ENCODE measurements around the gene FGF1. TPM values are rescaled to one million over a fixed set of nuclear protein-coding genes. Genes with fewer than 3 reads are reported as not detected.
"Not testable (repeated sequence)": the region's sequence is repeated elsewhere in the genome, so short reads cannot be mapped to it uniquely, and the experiment has no call there.

Gene FGF1
- total RNA-seq, 1 donor from 2014 or later = 9.9 TPM

DNA sequence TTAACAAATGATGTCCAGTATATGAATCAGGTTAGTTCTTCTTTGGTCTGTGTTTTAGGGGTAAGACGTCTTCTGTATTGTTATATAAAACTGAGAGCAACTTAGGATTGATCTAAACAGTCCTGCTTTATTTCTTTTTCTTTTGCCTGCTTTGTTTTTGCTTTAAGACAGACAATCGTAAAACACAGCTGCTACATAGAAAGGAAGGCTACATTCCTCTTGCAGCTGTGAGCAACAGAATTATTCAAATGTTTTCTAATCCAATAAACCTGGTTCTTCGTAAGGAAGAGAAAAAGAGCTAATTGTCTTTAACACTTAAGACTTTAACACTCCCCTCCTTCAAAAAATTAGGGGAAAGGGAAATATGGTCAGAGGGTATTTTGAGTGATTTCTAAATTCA lies 14.6 kb downstream of the FGF1 start:
- no peak for DNase-seq (ENCODE audit: low spot score)

DNA sequence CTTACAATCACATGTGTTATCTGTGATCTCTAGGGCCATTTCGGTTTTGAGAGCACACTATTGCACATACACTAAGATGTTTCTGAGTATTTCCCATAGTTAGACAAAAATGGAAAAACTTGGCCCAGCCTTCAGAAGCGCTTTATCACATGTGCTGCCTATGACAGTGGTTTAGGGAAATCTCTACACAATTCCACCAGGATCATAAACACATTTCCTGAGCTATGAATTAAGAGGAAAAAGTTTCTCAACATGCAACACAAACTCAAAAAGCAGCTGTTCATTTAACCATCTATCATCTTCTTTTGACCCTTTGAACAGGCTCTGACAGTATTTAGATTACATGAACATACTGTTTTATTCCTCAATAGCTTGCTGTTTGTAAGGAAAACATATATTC lies 15.1 kb downstream of the FGF1 start:
- DNase-seq (ENCODE audit: low spot score) = no peak

DNA sequence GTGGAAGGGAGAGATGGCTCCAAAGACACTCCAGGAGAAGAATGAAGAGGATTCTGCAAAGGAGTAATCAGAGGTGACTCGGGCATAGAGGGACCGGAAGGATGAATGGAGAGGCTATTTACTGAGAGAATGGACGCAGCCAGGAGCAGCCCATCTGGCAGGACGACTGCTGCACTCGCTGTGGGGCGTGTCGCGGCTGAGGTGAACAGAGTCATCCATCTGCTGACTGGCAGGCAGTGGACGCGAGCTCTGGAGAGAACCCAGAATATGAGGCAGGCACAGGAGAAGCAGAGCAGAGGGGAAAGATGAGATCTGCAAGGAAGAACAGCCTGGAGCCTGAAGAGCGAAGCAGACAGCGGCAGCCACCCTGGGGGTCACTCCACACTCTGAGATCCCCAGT lies 16.4 kb downstream of the FGF1 start:
- DNase-seq (ENCODE audit: low spot score) = no peak

DNA sequence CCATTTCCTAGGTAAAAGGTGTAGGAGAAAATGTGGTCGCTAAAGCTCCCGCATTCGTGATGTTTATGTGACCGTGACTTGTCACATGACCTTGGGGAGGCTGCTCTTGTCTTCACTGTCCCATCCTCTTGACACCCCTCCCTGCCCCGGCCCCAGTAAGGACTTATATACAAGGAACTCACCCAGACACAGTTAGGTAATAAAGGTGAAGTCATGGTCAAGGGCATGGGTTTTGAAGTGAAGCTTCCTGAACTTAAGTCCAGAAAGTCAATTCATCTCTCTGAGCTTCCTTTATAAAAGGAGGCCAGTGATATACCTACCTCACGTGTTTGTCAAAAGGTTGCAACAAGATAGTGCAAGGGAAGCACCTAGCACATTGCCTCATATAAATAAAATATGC lies 17.6 kb downstream of the FGF1 start:
- no peak for DNase-seq (ENCODE audit: low spot score)

DNA sequence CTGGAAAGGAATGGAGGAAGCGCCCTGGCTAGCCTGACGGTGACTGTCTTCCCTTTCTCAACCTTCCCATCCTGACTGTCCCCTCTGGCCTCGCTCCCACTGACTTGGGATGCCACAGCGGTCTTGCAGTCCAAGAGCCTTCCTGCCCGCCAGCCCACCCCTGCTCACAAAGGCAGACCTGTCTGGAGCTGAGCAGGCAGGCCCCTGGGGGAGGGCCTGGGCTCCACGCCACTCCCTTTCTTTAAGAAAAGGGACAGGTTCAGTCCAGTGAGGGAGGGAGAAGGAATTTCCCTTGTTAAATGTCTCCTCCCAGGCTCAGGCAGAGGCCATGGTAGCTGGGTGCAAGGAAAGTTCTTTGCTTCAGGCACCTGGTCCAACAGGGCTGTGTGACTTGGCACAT lies 18.1 kb downstream of the FGF1 start:
- no peak for DNase-seq (ENCODE audit: low spot score)

DNA sequence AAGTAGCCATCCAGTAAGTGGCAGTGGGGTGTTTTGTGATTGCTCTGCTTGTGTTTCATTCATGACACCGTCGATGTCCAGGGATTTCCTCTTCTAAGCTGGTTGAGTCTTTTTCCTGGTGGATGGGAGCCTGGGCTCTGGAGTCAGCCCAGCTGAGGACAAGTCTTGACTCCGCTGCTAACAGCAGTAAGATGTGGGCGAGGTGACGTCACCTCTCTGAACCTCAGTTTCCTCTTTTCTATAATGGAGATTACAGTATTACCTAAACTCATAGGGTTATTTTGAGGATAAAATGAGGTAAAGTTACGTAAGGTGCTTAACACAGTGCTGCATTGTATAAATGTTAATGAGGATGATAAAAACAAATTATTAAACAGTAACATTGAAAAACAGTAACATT lies 21.3 kb downstream of the FGF1 start:
- no peak for DNase-seq (ENCODE audit: low spot score)

DNA sequence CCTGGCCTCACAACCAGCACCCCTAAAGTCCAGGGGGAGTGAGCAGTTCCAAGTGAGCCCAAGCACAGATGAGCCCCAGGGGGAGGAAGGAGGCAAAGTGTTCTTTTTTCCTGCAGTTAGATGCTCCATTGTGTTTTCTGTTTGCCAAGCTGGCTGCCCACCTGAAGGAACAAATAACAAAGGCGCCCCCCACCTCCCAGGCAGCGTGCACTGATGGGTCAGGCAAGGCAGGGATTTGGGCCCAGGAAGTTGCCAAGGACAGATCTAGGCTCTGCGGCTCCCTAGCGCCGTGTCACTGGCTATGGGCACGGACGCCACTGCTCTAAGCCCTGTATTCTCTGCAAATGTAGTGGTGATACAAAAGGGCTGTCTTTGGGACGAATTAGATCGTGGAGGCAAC lies 21.8 kb downstream of the FGF1 start:
- DNase-seq (ENCODE audit: low spot score) = no peak

DNA sequence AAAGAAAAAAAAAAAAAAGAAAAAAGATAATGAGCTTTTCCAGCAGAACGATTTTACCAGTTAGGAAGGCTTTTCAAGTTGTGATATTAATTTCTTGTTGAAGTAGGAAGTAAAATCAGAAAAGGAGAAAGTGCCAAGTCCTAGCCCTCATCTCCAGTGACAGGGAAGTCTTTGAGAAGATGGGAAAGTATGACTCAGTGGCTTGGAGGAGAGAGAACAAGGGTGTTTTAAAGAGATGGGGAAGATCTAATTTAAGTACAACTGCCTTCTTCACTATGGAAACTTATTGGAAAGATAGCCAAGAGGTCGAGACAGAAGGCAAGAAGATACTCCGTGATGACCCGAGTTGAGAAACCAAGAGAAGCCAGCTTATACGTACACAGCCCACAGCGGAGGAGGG lies 22.6 kb downstream of the FGF1 start:
- DNase-seq (ENCODE audit: low spot score) = no peak

DNA sequence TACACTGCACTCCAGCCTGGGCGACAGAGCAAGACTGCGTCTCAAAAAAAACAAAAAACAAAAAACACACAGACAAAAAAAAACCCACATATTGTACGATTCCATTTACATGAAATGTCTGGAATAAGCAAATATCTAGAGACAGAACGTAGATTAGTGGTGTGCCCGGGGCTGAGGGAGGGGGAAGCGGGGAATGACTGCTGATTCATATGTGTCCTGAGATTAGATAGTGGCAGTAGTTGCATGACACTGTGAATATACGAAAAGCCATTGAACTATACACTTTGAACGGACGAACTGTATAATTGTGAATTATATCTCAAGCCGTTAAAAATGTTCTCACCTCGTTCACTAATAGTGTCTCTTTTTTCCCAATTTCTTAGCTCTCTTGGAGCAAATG lies 23.9 kb downstream of the FGF1 start:
- DNase-seq (ENCODE audit: low spot score) = no peak

DNA sequence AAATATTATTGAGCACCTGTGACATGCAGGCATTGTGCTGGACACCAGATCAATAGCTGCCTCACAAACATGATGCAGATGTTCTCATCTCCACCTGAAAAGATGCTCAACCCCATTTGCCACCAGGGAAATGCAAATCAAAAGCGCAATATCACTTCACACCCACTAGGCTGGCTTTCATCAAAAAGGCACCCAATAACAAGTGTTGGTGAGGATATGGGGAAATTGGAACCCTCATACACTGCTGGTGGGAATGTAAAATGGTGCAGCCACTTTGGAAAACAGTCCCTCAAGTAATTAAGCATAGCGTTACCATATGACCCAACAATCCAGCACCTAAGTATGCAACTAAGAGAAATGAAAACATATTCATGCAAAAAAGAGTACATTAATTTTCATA lies 24.7 kb downstream of the FGF1 start:
- no peak for DNase-seq (ENCODE audit: low spot score)

DNA sequence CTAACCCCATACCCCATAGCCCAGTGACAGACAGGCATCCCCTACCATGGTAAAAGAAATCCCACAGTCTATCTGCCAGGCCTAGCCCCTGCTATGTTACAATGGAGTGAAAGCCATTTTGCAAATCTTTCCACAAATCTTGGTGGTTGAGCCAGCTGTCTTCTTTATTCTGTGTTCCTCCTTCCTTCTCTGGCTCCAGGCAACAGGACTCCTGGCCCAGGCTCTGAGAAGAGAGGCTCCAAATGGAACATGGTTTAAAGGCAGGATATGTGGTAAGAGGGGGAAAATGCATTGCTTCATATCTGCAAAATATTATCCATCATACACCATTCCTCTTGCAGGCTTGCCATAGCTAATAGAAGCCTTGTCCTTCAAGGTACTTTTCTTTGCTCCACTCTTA lies 25.2 kb downstream of the FGF1 start:
- DNase-seq (ENCODE audit: low spot score) = no peak

DNA sequence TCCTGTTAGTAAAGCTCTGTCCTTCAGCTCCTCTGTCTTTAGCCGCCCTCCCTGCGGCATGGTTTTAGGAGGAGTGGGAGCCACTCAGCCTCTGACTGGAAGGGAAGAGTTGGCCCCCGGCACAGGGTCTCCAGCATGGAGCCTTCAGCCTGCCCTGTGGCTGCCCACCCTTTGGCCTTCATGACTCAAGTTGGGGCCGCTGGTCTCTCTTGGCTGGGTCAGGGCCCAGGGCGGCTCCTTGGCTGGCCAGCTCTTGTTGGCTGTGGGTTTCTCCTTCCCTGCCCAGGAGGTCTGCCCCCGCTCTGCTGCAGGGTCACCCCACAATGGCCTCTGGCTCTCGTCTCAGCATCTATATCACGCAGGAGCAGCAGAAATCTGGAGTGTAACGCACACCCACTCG lies 25.7 kb downstream of the FGF1 start:
- no peak for DNase-seq (ENCODE audit: low spot score)

DNA sequence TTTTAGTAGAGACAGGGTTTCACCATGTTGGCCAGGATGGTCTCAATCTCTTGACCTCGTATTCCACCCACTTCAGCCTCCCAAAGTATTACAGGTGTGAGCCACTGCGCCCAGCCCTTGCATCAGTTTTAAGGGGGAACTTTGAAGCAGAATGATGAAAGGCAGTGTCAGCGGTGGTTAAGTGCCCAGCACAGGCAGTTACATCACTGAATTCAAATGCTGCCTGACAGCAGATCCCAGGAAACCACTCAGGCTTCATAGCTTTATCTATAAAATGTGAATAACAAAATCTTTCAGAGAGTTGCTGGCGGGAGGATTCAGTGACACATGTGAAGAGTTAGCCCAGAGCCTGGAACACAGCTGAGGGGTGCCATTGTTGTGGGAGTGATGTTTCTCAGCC lies 26.5 kb downstream of the FGF1 start:
- DNase-seq (ENCODE audit: low spot score) = no peak

DNA sequence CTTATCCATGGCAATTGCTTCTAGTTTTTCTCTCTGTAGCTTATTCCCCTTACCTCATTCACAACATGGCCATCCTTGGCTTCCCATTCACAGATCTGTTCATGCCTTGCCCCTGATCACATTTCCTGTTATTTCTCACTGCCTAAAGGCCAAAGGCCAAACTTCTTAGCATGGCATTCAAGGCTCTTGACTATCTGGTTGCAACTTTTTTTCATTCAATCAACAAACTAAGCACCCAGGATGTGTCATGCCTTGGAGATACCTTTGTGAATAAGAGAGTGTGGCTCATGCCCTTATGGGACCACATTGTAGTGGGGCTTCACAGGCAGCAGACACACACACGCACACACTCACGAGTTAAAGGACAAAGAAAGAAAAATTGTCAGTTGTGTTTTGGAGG lies 27.6 kb downstream of the FGF1 start:
- no peak for DNase-seq (ENCODE audit: low spot score)

DNA sequence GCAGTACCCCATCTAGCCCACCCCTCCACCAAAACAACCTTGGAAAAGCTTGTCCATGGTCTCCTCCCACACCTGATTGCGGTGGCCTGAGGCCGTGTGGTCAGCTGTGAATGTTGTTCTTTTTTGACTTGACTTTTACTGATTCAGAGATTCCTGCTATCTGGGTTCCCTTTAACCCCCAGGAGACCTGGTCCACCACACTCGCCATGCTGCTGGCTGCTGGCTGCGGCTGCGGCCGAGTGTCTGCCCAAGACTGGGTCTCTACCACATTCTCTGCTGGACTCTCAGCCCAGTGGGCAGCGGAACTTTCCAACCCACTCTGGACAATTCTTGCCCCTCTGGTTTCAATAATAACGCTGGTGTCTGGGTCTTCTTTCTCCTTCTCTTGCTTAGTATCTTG lies 28.4 kb downstream of the FGF1 start:
- no peak for DNase-seq (ENCODE audit: low spot score)

DNA sequence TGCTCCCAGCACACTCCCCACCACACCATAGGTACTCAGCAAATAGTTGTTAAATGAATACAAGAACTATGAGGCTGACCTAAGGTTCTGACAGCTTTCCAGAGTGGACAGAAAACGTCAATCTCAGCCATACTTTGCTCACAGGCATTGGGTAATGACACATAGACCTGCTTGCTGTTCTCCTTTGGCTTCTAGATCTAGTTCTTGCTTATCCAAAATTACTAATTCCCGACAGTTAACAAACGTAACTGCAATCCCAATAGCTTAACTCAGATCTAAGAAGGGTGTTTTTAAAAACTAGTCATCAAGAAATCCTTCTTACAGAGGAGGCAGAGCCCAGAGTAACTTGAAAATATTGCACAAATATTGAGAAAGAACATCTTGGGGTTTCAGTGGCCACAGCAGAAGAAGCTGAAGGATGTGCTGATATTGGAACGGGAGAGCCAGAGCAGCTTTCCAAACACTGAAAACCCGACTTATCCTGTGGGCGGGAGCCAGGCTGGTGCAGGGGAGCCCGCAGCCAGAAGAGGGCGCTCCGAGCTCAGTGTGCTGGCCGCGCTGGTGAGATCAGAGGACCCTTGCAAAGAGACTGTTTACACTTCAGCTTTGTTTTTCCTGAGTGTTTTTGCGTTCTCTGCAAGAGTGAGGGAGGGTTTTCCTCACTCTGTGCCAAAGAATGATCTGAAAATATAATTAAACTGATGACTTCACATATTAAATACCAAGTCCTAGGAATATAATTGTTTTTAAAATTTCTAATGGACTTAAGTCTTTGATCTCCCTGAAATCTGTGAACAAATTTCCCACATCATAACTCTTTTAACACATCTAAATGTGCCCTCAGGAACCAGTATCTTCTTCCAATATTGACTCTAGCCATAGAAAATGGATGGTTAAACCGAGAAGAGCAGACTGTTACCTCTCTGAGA lies 30.3 kb downstream of the FGF1 start:
- no peak for DNase-seq (ENCODE audit: low spot score)

DNA sequence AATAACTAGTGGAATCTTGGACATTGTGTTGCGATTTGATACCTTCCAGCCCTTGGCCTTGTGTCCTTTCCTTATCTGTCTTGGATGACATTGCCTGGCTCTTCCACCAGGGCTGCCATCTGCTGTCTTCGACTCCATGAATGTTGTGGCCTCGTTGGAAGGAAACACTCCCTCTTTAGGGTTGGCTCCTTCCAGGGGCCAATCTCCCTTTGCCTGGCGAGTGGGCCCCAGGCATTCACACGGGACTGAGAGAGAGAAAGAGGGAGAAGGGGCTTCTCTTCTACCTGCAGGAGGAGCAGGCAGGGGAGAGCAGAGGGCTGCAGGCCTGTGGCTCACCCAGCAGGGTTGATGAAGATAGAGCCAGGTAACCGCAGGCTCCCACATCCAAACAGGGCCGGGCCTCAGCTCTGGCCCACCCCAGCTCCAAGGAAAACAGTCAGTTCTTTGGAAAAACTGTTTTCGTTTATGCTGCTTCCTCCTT lies 31.3 kb downstream of the FGF1 start:
- DNase-seq (ENCODE audit: low spot score) = no peak

DNA sequence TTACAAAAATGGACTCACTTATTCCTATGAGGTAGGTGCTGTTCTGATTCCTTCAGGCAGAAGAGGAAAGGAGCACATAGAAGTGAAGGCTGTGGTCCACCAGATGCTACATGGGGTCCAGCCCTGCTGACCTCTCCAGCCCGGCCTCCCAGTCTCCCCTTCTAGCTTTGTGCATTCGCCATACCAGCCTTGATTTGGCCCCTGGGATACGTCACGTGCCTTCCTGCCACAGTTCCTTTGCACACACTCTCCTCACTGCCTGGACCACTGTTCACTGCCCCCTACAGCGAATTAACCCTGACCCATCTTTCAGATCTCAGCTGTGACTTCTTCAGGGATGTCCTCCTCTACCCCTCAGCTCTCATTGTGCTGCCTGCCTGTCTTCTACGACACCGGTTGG lies 32.6 kb downstream of the FGF1 start:
- DNase-seq (ENCODE audit: low spot score) = no peak

DNA sequence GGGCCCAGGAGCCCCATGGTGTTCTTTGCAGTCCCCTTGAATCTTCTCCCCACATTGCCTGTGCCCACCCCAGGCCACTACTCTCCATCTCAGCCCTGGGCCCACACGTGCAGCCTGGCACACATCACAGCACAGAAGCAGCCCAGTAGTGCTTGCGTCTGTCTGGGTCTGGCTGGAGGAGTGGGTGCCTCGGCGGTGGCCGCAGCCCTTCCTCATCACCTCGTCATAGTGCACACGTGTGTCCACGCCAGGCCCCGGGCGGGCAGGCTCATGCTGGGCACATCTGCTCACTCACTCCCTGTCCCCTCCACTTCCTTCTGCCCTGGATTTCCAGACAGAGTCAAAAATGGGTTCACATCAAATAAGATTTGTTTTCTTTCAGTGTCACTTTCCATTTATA lies 33.3 kb downstream of the FGF1 start:
- DNase-seq (ENCODE audit: low spot score) = no peak

DNA sequence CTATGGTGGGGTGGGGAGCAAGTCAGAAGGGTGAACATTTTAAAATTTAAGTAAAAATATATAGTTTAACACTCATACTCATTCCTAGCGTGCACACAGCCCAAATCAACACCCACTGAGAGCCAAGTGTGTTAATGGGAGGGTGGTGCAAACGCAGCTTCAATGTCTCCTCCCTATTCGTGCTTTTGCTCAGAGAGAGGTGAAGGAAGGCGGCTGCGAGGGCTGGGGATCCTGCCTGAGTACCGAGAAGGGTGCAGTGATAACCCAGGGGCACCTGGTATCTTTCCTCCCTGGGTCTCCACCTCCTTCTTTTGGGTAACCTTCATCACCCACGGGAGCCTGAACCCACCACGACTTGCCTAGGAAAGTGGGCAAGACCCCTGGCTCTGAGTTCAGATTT lies 35.0 kb downstream of the FGF1 start:
- no peak for DNase-seq (ENCODE audit: low spot score)

DNA sequence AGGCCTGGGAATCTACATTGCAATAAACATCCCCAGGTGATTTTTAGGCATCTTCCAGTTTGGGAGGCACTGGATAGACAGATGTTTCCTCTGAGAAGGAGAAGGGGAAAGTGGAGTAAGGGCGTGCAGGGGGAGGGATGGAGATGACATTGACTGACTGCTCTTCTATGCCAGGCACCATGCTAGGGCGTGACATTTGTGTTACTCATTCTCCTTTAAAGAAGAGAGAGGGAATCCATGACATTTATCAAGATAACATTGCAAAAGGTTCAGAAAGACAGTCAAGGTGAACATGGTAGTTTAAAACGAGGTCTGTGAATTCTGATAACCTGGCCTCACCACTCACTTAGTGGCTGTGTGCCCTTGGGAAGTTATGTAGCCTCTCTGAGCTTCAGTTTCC lies 35.8 kb downstream of the FGF1 start:
- no peak for DNase-seq (ENCODE audit: low spot score)

DNA sequence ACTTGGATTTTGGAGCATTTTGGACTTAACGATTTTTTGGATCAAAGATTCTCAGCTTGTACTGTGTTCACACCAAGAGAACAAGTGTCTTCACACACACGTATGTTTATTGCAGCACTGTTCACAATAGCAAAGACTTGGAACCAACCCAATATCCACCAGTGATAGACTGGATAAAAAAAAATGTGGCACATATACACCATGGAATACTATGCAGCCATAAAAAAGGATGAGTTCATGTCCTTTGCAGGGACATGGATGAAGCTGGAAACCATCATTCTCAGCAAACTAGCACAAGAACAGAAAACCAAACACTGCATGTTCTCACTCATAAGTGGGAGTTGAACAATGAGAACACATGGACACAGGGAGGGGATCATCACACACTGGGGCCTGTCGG lies 37.8 kb downstream of the FGF1 start:
- not testable (repeated sequence) for DNase-seq (ENCODE audit: low spot score)

DNA sequence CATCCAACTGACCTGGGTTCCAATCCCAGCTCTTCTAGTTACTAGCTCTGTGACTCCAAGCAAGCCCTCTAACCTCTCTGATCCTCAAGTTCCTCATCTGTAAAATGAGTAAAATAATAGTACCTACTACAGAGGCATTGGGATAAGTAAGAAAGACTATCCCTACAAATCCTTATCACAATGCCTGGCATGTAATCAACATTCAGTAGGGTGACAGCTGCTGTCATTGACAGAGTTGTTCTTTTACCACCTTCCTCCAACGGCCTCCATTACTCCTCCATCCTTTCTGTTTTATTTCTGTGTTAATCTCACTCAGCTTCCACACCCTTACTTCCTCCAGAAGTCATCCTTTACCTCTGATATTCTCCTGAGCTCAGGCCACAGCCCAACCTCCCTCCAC lies 40.4 kb downstream of the FGF1 start:
- DNase-seq (ENCODE audit: low spot score) = no peak
